Subcutaneous abdominal adipose tissue (tissue), 5 donors: ENCODE results near the gene PPIF.

Experiments used
- H3K27ac ChIP-seq: one replicate; pipeline ENCODE4 v1.7.0; 2013; ENCODE audit warnings: low read depth, mild to moderate bottlenecking, inconsistent platforms, low read length, moderate library complexity
- H3K27me3 ChIP-seq, 5 donors: one replicate each; pipeline ENCODE4 v1.7.0; 2013; ENCODE audit warnings: low read length in 5 of 5, inconsistent platforms in 1 of 5; ENCODE audit not compliant: control insufficient read depth in 5 of 5, insufficient read depth in 4 of 5
- H3K36me3 ChIP-seq, 5 donors: one replicate each; pipeline ENCODE4 v1.7.0; 2013; ENCODE audit warnings: low read length in 5 of 5; ENCODE audit not compliant: control insufficient read depth in 5 of 5, insufficient read depth in 5 of 5
- H3K4me1 ChIP-seq, 5 donors: one replicate each; pipeline ENCODE4 v1.7.0; 2013; ENCODE audit warnings: low read length in 5 of 5, mild to moderate bottlenecking in 3 of 5, moderate library complexity in 1 of 5; ENCODE audit not compliant: control insufficient read depth in 5 of 5, insufficient read depth in 5 of 5
- H3K4me3 ChIP-seq, 5 donors: one replicate each; pipeline ENCODE4 v1.7.0; 2013; ENCODE audit warnings: low read length in 5 of 5, low read depth in 1 of 5
- H3K9ac ChIP-seq, 5 donors: one replicate each; pipeline ENCODE4 v1.7.0; 2013; ENCODE audit warnings: low read length in 5 of 5, mild to moderate bottlenecking in 4 of 5, moderate library complexity in 3 of 5
- H3K9me3 ChIP-seq, 5 donors: one replicate each; pipeline ENCODE4 v1.7.0; 2013; ENCODE audit warnings: low read length in 5 of 5; ENCODE audit not compliant: control insufficient read depth in 5 of 5
- donor health status: healthy.
- donor health status: healthy.
- donor health status: healthy.
- donor health status: healthy.
- donor health status: healthy.

Gene PPIF

GRCh38 chr10:79347226-79347893, at the start of gene PPIF:
TSS of gene PPIF (plus strand) at chr10:79347469. CDS start at chr10:79347549, 80 bp downstream.
- Histone ChIP-seq H3K4me3 (peak within 1 kb of the TSS; percentile 68 to 78 (median 71)), H3K36me3 (peaks cover 0 to 33% (median 30%) of the 10 kb centered on the region in 5 donors), H3K27ac (peak within 1 kb of the TSS; percentile 94), H3K4me1 (peaks cover 6 to 57% (median 51%) of the 10 kb centered on the region in 5 donors), H3K27me3 (no peaks in the 10 kb centered on the region), H3K9me3 (no peaks in the 10 kb centered on the region), H3K9ac (peak within 1 kb of the TSS; percentile 77 to 97 (median 89))

- H3K27me3 ChIP-seq, result no peaks in the 10 kb centered on the region
- peaks cover 0 to 22% (median 8%) of the 10 kb centered on the region in 5 donors for H3K4me1 ChIP-seq
- H3K36me3 ChIP-seq, result peaks cover 2 to 99% (median 95%) of the 10 kb centered on the region in 5 donors
- no peaks in the 10 kb centered on the region for H3K9me3 ChIP-seq
- H3K27ac ChIP-seq, result no peak overlapping the region
- no peak overlapping the region for H3K4me3 ChIP-seq
- no peak overlapping the region for H3K9ac ChIP-seq
Observed at GRCh38 chr10:79298403-79299244, 48.6 kb upstream of the PPIF start.

GRCh38 chr10:79299397-79300241, 47.6 kb upstream of the PPIF start:
- no peaks in the 10 kb centered on the region for H3K9me3 ChIP-seq
- no peak overlapping the region for H3K4me3 ChIP-seq
- H3K4me1 ChIP-seq, result peaks cover 0 to 16% (median 8%) of the 10 kb centered on the region in 5 donors
- H3K36me3 ChIP-seq, result peaks cover 2 to 99% (median 95%) of the 10 kb centered on the region in 5 donors
- no peak overlapping the region for H3K9ac ChIP-seq
- no peaks in the 10 kb centered on the region for H3K27me3 ChIP-seq
- no peak overlapping the region for H3K27ac ChIP-seq

GRCh38 chr10:79300711-79301110, 46.6 kb upstream of the PPIF start:
- H3K9me3 ChIP-seq, result no peaks in the 10 kb centered on the region
- no peaks in the 10 kb centered on the region for H3K27me3 ChIP-seq
- H3K36me3 ChIP-seq, result peaks cover 2 to 100% (median 96%) of the 10 kb centered on the region in 5 donors
- no peak overlapping the region for H3K27ac ChIP-seq
- no peak overlapping the region for H3K9ac ChIP-seq
- no peak overlapping the region for H3K4me3 ChIP-seq
- H3K4me1 ChIP-seq, result peaks cover 0 to 15% (median 3%) of the 10 kb centered on the region in 5 donors

GRCh38 chr10:79301754-79302530, 45.3 kb upstream of the PPIF start:
- H3K36me3 ChIP-seq, result peaks cover under 1 to 100% (median 96%) of the 10 kb centered on the region in 5 donors
- no peaks in the 10 kb centered on the region for H3K9me3 ChIP-seq
- no peaks in the 10 kb centered on the region for H3K27me3 ChIP-seq
- peaks cover 0 to 11% (median 3%) of the 10 kb centered on the region in 5 donors for H3K4me1 ChIP-seq
- H3K9ac ChIP-seq, result no peak overlapping the region
- no peak overlapping the region for H3K4me3 ChIP-seq
- H3K27ac ChIP-seq, result no peak overlapping the region

- Histone ChIP-seq H3K27me3 (no peaks in the 10 kb centered on the region), H3K4me3 (no peak overlapping the region), H3K36me3 (peaks cover 0 to 100% (median 97%) of the 10 kb centered on the region in 5 donors), H3K9me3 (no peaks in the 10 kb centered on the region), H3K9ac (no peak overlapping the region), H3K27ac (no peak overlapping the region), H3K4me1 (peaks cover 0 to 5% (median 3%) of the 10 kb centered on the region in 5 donors)
Observed at GRCh38 chr10:79303631-79304478, 43.4 kb upstream of the PPIF start.

- Histone ChIP-seq H3K27ac (no peak overlapping the region), H3K9ac (no peak overlapping the region), H3K27me3 (no peaks in the 10 kb centered on the region), H3K9me3 (no peaks in the 10 kb centered on the region), H3K4me1 (no peaks in the 10 kb centered on the region), H3K36me3 (peaks cover 0 to 100% (median 97%) of the 10 kb centered on the region in 5 donors), H3K4me3 (no peak overlapping the region)
Observed at GRCh38 chr10:79304479-79305087, 42.7 kb upstream of the PPIF start.

- peaks cover 0 to 100% (median 97%) of the 10 kb centered on the region in 5 donors for H3K36me3 ChIP-seq
- H3K4me1 ChIP-seq, result no peaks in the 10 kb centered on the region
- no peaks in the 10 kb centered on the region for H3K27me3 ChIP-seq
- no peak overlapping the region for H3K9ac ChIP-seq
- no peak overlapping the region for H3K4me3 ChIP-seq
- no peaks in the 10 kb centered on the region for H3K9me3 ChIP-seq
- no peak overlapping the region for H3K27ac ChIP-seq
Observed at GRCh38 chr10:79305515-79305914, 41.8 kb upstream of the PPIF start.
